Fibroblast of skin of scalp (primary cell): ENCODE results near the gene PKNOX1.
"Not testable (repeated sequence)": the region's sequence is repeated elsewhere in the genome, so short reads cannot be mapped to it uniquely, and the experiment has no call there.

Experiments used
- DNase-seq: peaks from one replicate; pipeline ENCODE4 v3.0.0-alpha.2; 2013

Gene PKNOX1

GRCh38 chr21:42956824-42957630 lies 17.3 kb upstream of the PKNOX1 start:
- no peak for DNase-seq

- not testable (repeated sequence) for DNase-seq
Observed at GRCh38 chr21:42958122-42958521, 16.2 kb upstream of the PKNOX1 start.

GRCh38 chr21:42959728-42960127 lies 14.6 kb upstream of the PKNOX1 start:
- no peak for DNase-seq

GRCh38 chr21:42962380-42963007 lies 11.9 kb upstream of the PKNOX1 start:
- no peak for DNase-seq

- no peak for DNase-seq
Observed at GRCh38 chr21:42964086-42964485, 10.3 kb upstream of the PKNOX1 start.

- DNase-seq, result no peak
Observed at GRCh38 chr21:42964546-42965210, 9.7 kb upstream of the PKNOX1 start.

- no peak for DNase-seq
Observed at GRCh38 chr21:42965211-42965560, 9.2 kb upstream of the PKNOX1 start.

GRCh38 chr21:42967616-42968015 lies 6.7 kb upstream of the PKNOX1 start:
- not testable (repeated sequence) for DNase-seq

GRCh38 chr21:42969193-42969600 lies 5.2 kb upstream of the PKNOX1 start:
- no peak for DNase-seq

- no peak for DNase-seq
Observed at GRCh38 chr21:42970946-42971653, 3.3 kb upstream of the PKNOX1 start.

GRCh38 chr21:42971897-42972275 lies 2.5 kb upstream of the PKNOX1 start:
- DNase-seq, result no peak

GRCh38 chr21:42973309-42973990 lies 912 bp upstream of the PKNOX1 start:
- DNase-seq, result no peak

- DNase-seq, result peak; percentile 82
Observed at GRCh38 chr21:42974832-42975820, 764 bp downstream of the PKNOX1 start.

- no peak for DNase-seq
Observed at GRCh38 chr21:42975886-42976608, 1.7 kb downstream of the PKNOX1 start.

- no peak for DNase-seq
Observed at GRCh38 chr21:42980312-42981213, 6.2 kb downstream of the PKNOX1 start.

GRCh38 chr21:42981214-42981523 lies 6.8 kb downstream of the PKNOX1 start:
- DNase-seq, result no peak

- no peak for DNase-seq
Observed at GRCh38 chr21:42981862-42982261, 7.5 kb downstream of the PKNOX1 start.

GRCh38 chr21:42983103-42983502 lies 8.7 kb downstream of the PKNOX1 start:
- peak; percentile 57 for DNase-seq

GRCh38 chr21:42983869-42984268 lies 9.5 kb downstream of the PKNOX1 start:
- no peak for DNase-seq
